HL-60 (cell line): ENCODE results near the gene BRICD5.

Experiments
- DNase-seq, 2 experiments: peaks; one replicate each; pipeline ENCODE4 v3.0.0-alpha.2; 2010 to 2020; ENCODE audit warnings: low read depth in 1 of 2, low spot score in 1 of 2
- H3K27ac ChIP-seq: fragments of 250-450 bp; sonication (Bioruptor Pico); replicated peaks from 2 replicates; pipeline ENCODE4 v1.5.1; 2020; ENCODE audit warnings: mild to moderate bottlenecking, moderate library complexity
- H3K27me3 ChIP-seq: fragments of 250-450 bp; sonication (Bioruptor Pico); 2 replicates; pipeline ENCODE4 v1.5.1; 2021; ENCODE audit warnings: mild to moderate bottlenecking, moderate library complexity; ENCODE audit not compliant: insufficient read depth, poor library complexity, severe bottlenecking
- H3K4me3 ChIP-seq: replicated peaks from 2 replicates; pipeline ENCODE4 v1.5.1; 2011; ENCODE audit warnings: mild to moderate bottlenecking, control low read depth, low read length; ENCODE audit not compliant: insufficient read depth
- GABPA ChIP-seq: IDR thresholded peaks from 2 replicates; pipeline ENCODE4 v1.6.1; 2012; ENCODE audit warnings: low read depth
- POLR2AphosphoS5 ChIP-seq: IDR thresholded peaks from 2 replicates; pipeline ENCODE4 v1.6.1; 2012; ENCODE audit warnings: low read depth
- REST ChIP-seq: IDR thresholded peaks from 2 replicates; pipeline ENCODE4 v1.6.1; 2012; ENCODE audit warnings: low read depth; ENCODE audit not compliant: insufficient replicate concordance
- SPI1 ChIP-seq: IDR thresholded peaks from 2 replicates; pipeline ENCODE4 v1.6.1; 2012; ENCODE audit warnings: low read depth, mild to moderate bottlenecking, borderline replicate concordance
- TF ChIP-seq, protein P1 (sequence below): IDR thresholded peaks from one replicate; pipeline ENCODE4 v1.5.1; 2011; ENCODE audit warnings: low read length, control low read depth, inconsistent platforms; ENCODE audit not compliant: insufficient read depth

Gene BRICD5

DNA sequence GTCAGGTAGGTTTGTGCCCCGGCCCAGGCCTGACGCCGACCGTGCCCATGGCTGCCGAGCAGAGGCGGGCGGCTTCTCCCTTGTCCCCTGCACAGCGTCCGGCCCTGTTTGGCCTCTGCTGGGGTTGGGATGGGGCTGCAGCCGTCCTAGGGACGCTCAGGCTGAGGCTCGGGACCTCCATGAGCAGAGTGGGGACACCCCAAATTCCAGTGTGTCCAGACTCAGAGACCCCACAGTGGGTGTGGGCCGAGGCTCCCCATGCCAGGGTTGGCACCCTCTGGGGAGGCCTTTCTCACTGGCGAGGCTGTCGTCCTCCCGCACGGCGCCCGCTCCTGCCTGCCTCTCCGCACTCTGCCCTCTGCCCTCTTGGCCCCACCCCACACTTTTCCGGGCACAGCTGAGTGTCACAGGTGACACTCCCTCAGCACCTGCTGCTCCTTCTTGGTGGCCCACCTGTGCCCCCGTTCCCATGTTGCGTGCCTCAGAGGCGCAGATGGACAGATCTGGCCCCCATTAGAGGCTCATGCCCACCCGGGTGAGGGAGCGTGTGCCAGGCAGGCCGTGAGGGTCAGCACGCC is 39.0 kb downstream of the BRICD5 start:
- TF ChIP-seq, protein P1, sequence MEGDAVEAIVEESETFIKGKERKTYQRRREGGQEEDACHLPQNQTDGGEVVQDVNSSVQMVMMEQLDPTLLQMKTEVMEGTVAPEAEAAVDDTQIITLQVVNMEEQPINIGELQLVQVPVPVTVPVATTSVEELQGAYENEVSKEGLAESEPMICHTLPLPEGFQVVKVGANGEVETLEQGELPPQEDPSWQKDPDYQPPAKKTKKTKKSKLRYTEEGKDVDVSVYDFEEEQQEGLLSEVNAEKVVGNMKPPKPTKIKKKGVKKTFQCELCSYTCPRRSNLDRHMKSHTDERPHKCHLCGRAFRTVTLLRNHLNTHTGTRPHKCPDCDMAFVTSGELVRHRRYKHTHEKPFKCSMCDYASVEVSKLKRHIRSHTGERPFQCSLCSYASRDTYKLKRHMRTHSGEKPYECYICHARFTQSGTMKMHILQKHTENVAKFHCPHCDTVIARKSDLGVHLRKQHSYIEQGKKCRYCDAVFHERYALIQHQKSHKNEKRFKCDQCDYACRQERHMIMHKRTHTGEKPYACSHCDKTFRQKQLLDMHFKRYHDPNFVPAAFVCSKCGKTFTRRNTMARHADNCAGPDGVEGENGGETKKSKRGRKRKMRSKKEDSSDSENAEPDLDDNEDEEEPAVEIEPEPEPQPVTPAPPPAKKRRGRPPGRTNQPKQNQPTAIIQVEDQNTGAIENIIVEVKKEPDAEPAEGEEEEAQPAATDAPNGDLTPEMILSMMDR, result no peak
- no peak for TF ChIP-seq SPI1
- no peak; the same call in 1 of the 2 replicates for TF ChIP-seq POLR2AphosphoS5
- no peak for TF ChIP-seq GABPA
- TF ChIP-seq REST, result no peak
- Histone ChIP-seq H3K27me3 (no peaks in the 10 kb centered on the region), H3K4me3 (no peak overlapping the region), H3K27ac (no peak overlapping the region)
- no peak for DNase-seq

DNA sequence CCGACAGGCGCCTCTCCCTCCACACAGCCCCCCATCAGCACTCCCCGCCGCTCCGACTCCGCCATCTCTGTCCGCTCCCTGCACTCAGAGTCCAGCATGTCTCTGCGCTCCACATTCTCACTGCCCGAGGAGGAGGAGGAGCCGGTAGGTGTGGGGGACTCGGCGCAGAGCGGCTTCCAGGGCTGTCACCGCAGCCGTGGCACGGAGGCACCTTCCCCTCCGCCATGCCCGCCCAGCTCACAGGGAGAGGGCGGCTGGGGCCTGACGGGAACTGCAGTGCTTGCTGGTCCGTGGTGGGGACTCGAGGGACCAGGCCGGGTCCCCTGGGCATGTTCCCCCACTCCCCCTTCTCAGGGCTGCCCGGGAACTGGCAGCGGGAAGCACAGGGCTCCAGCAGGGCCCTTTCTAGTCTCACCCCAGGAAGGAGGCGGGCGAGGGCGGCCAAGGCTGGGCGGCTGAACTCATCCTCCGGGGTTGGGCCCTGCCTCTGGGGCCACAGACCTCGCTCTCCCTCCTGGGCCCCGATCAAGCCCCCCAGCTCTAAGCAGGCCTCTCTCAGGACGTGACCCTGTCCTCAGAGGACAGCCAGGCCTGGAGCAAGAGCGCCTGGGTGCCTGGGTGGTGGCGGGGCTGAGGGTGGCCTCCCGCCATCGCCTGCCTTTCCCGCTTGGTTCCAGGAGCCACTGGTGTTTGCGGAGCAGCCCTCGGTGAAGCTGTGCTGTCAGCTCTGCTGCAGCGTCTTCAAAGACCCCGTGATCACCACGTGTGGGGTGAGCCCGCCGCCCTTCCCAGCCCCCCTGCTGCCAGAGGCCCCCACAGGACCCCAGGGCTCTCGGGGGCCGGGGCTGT is 39.9 kb downstream of the BRICD5 start:
- no peak for DNase-seq
- H3K4me3 ChIP-seq, result no peak overlapping the region
- no peaks in the 10 kb centered on the region for H3K27me3 ChIP-seq
- no peak for TF ChIP-seq SPI1
- no peak overlapping the region for H3K27ac ChIP-seq

DNA sequence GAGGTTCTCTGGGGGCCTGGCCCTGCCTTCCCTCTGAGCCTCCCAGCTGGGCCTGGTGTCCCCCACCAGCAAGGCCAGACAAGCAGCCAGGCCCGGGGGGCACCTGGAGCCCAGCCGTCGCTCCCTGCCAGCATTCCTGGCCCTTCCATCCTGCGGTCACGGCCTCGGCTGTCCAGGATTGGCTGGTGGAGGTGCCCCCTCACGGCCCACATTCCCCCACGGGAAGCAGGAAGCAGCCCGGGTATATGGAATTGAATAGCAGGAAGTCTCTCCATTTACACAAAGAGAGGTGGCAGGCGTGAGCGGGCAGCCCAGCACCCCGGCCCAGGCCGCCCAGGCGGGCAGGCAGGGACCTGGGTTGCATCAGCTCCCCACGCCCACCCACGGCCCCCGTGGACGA is 40.6 kb downstream of the BRICD5 start:
- TF ChIP-seq POLR2AphosphoS5 (no peak), SPI1 (no peak), REST (no peak), GABPA (no peak)
- TF ChIP-seq, protein P1, result no peak
- no peak overlapping the region for H3K27ac ChIP-seq
- H3K27me3 ChIP-seq, result no peaks in the 10 kb centered on the region
- no peak for DNase-seq
- H3K4me3 ChIP-seq, result no peak overlapping the region

GRCh38 chr16:2167068-2167638 is 43.5 kb downstream of the BRICD5 start:
- Histone ChIP-seq H3K27me3 (no peaks in the 10 kb centered on the region), H3K27ac (no peak overlapping the region), H3K4me3 (no peak overlapping the region)
- no peak for DNase-seq
- TF ChIP-seq, protein P1, result no peak
- no peak for TF ChIP-seq POLR2AphosphoS5
- TF ChIP-seq GABPA, result no peak
- TF ChIP-seq SPI1, result no peak
- no peak for TF ChIP-seq REST
